ENCODE data around the gene DLG2.

The DLG2 gene

DNA sequence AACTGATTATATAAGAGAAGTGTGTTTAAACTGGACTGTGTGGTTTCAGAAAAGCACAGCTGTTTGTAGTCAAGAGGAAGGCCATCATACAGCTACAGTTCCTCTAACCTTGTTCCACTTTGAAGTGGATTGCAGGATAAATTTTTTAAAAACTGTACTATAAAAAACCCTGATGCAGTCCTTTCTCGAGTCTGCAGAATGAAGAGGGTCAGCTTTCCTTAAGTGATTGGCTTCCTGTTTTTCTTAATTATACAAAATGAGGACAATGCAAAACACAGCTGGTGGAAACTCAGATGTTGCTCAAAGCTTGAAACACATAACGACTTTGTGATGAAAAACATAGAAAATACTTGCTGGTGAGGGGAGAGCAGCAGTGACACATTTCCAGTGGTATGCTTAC is 1060.5 kb downstream of the DLG2 start:
- DNase-seq (ENCODE audit: low read depth in 3 of 3): no peak

DNA sequence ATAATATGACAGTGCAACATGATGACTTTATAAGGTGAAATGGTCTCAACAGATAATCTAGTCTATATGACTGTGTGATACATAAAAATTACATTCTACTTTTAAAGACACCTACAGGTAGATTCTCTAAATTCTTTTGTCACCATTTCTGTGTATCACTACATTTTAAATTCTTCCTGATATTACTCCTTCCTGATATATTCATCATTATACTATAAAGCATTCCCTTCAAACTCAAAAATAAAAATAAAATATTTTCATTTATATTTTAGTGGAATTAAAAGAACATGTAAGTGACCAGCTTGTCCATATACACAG is 1062.3 kb downstream of the DLG2 start:
- DNase-seq (ENCODE audit: low read depth in 3 of 3): no peak

DNA sequence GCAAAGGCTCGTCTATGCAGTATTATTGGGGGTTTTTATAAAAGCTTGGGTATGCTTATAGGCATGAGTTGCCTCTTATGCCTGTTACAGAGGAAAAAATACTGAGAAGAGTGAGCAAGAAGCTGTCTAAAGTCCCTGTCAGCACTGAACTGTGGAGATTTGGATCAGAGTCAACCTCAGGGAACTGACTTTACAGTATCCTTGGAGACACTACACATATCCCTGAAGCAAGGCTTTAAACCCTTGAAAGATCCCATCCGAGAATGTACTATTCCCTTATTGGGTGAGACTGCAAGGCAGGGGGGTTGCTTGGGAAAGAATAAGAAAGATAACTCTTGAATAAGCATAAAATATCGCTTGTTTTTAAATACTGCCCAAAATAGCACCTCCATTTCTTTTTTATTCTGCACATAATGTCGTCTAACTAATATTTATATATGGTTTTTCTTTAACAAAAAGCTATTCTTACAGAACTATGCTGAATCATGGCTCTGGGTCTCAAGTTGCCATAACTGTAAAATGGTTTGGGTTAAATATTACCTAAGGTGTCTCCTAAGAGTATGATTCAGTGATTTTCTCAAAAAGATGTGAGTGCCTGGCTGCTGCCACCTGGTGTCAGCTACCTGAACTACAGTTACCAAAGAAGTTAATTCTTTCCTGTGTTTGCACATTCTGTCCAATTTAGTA is 1062.8 kb downstream of the DLG2 start:
- DNase-seq (ENCODE audit: low read depth in 3 of 3): no peak

DNA sequence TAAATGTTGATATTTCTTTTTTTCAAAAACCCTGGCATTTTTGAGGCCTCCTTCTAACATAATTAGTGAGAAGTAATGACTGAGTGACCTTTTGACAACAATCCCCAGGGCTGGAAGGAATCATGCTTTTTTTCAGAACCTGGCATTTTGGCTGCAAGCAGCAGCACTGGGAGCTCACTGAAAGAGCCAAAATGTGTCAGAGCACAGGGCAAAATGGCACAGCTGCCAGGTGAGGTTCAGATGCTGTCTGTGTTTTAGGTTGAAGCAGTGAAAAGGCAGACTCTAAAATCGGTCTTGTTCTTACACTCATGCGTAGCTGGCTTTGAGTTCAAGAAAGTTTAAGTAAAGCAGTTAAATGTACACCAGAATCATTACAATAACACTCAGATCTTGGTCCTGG is 1063.8 kb downstream of the DLG2 start:
- no peak for DNase-seq (ENCODE audit: low read depth in 3 of 3)

DNA sequence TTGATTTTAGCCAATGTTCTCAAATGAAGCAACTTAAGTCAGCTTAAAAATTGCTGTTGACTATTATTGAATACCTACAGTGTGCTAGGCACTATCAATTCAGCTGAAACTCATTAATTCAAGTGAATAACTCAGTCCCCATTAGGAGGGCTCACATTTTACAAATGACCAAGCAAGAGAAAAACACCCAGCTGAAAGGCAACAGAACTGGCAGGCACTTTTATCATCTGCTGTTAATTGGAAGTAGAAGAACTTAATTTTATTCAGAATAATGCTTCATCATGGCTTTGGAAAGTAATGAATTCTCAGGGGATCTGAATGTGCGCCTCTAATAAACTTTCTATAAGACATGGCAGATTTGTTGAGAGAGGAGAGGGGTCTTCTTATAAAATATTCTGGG is 1066.9 kb downstream of the DLG2 start:
- DNase-seq (ENCODE audit: low read depth in 3 of 3): no peak

DNA sequence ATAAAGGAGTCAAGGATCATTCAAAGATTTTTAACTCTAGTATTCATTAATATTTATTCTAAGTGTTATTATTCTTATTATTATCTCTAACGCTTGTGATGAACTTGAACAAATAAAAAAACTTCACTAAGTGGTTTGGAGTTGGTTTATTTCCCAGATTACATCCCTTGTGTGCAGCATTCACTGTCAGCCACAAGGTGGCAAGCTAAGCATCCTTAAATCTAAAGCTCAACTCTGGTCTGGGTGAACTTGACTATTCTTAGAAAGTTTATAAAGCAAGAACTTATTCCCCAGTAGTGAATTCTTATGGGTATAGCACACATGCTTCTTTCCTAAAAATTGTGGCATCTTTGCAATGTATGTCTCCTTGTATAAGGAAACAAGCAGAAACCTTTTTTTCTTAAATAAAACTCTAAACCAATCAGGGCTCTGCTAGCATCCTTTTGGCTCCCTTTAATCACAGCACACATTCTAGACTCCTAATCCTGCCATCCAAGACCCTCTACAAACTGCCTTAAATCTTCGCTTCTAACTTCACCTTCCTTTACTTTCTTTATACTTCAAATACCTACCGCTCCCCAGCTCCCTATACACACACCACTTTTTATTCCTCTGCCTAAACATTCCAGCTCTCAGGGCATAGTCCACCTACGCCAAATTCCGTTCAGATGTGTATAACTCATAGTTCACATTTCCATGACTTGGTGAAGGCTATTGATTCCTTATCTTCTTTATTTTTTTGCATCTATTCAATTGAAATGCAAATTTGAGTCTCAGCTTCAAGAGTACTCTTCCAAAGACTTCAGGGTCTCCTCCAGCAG is 1068.8 kb downstream of the DLG2 start:
- no peak for DNase-seq (ENCODE audit: low read depth in 3 of 3)

DNA sequence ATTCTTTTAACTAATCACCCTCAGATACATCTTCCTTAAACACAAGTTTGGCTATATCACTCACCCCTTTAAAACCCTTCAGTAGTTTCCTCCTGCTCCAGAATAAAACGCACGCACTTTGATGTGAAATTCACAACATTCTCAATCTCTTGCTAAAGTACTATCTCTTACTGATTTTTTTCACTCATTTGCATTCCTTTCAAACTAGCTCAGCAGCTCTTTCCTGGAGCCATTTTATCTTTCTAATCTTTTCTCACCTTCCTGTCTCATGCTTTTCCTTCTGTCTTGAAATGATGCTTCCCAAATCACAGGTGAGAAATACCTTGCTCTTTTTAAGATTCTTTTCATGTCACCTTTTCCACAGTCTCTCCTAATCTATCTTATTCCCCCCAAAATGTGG is 1074.4 kb downstream of the DLG2 start:
- DNase-seq (ENCODE audit: low read depth in 3 of 3): no peak

DNA sequence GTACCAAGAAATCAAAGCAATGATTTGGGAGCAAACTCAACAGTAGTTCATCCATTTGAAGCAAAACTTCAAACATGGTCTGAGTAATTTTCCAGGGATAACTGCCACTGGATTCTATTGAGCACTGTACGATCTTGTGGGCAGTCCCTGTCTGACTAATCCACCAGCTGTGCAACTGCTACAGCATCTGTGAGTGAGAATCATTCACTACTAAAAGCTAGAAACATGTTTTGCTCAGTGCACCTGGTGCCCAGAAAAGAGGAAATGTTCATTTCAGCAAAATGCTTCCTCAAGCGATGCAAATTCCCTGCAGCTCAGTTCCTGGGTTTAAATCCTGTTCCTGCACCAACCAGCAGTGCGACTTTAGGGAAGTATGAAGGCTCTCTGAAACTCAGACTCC is 1077.9 kb downstream of the DLG2 start:
- DNase-seq (ENCODE audit: low read depth in 3 of 3): no peak

DNA sequence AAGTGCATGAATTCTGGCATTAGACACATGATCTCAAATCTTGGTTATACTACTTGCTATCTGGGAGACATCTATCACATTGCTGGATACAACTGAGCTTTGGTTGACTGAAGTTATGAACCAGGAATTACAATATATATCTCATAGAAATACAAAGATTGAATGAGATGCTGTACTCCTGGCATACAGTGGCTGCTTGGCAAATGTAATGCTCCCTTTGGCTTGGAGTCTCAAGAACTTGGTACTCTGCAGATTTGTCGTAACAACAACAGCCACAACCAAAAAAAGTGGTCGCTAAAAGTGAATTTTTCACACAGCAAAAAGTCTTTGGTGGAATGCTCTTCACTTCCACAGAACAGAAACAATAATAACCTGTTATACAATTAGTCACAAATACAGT is 1082.6 kb downstream of the DLG2 start:
- no peak for DNase-seq (ENCODE audit: low read depth in 3 of 3)

DNA sequence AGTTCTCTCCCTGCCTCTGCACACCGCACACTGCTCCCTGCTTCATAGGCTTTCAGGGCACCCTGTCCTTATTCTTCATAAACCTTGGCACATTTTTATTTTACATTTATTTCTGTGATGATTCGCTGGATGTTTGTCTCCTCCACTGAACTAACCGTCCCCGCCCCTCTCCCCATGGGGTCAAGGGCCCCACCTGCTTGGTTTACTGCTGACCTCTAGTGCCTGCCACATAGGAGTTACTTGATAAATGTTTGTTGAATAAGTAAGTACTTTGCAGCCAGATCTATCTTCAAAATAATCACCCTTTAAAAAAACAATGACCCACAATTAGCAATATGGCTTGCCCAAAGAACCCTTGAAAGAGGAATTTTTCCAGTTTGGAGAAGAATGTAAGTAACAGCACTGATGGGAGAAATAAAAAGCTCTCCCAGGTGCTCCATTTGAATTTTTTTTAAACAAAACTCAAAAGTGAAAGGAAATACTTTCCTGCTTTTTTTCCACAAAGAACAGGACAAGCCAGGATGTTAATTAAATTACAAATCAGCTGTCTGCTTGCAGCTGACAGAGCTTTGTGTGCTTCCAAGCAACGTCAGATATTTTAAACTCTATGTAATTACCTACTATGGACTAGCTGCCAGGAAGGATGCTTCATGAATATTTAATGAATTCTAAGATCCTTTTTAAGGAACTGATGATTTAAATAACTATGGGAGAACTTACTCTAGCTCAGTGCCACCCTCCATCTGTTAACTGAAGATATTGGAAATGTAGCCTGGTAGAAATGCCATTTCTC is 1083.6 kb downstream of the DLG2 start:
- no peak for DNase-seq (ENCODE audit: low read depth in 3 of 3)

DNA sequence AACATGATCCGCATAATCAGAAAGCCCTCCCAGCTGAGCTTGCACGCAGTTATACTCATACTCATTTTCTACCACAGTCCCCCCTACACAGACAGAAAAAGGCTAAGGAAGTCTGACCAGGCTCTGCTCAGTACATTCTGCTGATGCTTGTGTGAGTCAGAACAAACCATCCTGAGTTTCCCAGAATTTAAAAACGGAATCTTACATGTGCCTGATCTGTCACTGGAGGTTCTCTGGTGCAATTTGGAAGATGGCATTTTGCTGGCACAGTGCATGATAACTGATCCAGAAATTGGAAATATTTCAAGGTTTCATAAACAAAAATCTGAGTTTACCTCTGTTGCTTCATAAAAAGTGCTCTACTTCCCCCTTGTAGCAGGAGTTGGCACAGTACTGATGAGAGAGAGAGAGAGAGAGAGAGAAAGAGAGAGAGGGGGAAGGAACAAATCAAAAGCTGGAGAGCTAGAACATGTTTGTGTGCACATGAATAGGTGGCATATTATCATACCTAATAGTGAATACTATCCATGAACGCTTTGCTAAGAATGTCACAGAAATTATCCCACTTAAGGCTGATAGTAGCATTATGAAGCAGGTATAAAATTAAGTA is 1085.3 kb downstream of the DLG2 start:
- DNase-seq (ENCODE audit: low read depth in 3 of 3): no peak

DNA sequence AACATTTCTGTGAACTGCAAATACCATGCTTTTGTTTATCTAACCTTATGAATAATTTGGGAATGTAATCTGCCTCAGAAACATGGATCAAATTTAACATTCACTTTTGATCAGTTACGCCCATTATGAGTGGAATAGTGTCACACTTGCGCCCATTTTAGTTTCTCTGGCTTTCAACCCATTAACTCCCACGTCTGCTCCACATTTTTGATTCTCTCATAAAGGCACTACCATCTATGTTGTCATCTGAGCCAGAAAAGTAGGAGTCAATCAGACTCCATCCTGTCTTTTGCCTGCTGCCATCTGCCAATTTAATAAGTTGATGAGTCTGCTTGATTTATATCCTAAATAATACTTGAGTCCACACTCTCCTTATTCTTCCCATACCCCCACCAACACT is 1090.7 kb downstream of the DLG2 start:
- DNase-seq (ENCODE audit: low read depth in 3 of 3): no peak

DNA sequence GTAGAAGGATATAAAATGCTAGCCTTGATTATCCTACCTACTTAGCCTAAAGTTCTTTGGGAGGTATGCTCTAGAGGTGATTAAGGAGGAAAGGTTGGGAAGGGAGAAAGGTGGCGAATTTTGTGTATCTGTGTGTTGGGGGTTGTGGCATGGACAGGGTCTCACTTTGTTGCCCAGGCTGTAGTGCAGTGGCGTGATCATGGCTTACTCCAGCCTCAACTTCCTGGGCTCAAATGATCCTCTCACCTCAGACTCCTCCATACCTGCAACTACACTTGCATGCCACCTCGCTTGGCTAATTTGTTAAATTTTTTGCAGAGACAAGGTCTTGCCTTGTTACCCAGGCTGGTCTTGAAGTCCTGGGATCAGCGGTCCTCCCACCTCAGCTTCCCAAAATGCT is 1094.8 kb downstream of the DLG2 start:
- DNase-seq (ENCODE audit: low read depth in 3 of 3): no peak

DNA sequence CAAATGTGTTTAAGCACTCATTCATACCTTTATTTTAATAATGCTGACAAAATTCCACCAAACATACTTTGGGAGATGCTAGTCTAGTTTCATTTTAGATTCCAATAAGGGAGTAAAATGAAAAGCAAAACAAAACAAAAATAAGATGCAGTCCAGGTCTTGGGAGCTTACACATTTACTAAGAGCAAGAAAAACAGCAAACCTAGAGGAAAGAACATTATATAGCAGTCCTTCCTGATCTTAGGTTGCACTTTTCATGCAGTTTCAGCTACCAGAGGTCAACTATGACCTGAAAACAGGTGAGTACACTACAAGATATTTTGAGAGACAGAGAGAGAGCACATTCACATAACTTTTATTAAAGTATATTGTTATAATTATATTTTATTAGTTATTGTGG is 1100.9 kb downstream of the DLG2 start:
- DNase-seq (ENCODE audit: low read depth in 3 of 3): no peak

DNA sequence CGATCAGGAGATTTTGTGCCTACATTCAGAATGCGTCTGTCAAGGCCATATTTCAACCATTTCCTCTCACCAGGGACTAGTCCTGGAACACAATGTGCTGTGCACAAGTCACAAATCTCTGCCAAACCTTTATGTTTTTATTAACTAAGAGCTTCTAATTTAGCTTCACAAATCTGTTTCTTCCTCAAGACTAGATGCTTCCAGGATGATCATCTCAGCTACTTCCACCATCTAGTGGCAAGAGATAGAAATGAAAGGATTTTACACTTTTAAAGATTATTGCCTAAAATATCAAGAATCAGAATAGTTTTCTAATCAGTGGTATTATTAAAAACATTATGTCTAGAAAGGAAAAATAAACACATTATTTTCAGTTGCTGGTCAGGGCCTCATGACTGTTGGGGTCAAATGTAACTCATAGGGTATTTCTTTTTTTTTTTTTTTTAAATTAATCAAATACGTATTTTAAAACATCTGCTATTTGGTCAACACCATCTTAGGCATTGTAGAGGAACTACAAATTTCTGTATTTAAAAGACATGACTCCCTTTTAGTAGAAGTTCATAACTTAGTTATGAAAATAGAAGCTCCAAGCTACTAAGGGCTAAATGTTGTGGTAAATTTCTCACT is 1102.6 kb downstream of the DLG2 start:
- no peak for DNase-seq (ENCODE audit: low read depth in 3 of 3)

DNA sequence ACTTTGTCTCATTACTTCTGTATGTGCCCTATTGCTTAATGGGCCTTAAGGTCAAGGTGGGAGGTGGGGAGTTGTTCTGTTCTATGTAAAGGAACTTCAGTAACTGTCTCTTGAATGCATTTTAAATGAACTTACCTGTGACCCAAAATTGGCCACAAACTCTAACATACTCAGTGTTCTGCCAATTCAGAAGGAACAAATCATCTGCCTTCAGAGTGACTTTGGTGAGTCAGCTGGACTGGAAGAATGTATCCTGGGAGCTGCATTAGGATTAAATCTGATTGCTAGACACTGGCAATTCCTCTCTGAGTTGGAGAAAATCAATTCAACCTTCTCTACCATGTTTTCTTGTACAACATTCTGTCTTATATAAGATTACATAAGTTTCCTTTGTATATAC is 1104.8 kb downstream of the DLG2 start:
- DNase-seq (ENCODE audit: low read depth in 3 of 3): no peak

DNA sequence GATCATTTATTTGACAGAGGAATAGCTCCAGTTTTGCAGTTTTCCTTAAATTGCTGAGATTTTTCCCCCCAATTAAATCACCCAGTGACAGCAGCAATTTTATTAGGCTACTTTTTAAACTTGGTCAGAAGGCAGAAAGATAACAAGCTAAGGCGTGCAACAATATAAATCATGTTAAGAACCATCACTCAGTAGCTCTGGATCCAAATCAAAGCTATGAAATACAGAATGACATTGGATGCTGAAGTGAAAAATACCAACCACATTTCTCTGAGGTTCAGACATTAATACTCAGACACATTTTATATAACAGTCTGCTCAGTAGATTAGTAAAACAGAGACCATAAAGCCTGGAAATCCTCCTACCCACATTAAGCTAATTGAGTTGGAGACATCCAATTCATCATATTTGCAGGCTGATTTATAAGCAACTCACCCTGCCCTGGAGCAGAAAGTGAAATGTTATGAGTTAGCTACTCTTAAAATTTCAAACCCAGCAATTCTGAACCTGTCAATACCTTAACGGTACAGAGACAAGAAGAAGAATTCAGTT is 1108.4 kb downstream of the DLG2 start:
- no peak for DNase-seq (ENCODE audit: low read depth in 3 of 3)

DNA sequence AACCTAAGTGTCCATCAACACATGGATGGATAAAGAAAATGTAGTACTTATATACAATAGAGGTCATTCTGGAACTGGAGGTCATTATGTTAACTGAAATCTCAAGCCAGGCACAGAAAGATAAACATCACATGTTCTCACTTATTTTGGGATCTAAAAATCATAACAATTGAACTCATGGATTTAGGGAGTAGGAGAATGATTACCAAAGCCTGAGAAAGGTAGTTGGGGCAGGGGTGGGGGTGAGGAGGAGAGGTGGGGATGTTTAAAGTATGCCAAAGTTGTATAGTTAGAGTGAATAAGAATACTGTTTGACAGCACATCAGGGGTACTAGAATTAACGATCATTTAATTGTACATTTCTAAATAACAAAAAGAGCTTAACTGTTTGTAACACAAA is 1112.7 kb downstream of the DLG2 start:
- DNase-seq (ENCODE audit: low read depth in 3 of 3): no peak

DNA sequence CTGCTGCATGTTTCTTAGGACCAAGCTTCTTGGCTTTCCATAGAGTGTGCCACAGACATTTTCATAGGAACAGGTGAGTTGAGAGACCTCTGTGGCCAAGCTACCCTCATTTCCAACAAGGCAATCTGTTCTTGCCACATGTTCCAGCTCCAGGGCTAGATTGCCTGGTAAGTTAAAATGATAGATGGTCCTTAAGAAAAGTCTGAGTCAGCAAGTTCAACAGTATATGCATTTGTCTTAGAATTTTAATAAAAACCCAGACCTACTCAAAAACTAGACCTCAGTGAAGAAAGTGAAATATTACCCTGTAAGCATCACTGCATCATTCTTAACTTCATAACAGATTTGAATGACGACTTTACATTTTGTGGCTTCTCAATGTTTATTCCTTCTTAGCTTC is 1123.6 kb downstream of the DLG2 start:
- no peak for DNase-seq (ENCODE audit: low read depth in 3 of 3)

DNA sequence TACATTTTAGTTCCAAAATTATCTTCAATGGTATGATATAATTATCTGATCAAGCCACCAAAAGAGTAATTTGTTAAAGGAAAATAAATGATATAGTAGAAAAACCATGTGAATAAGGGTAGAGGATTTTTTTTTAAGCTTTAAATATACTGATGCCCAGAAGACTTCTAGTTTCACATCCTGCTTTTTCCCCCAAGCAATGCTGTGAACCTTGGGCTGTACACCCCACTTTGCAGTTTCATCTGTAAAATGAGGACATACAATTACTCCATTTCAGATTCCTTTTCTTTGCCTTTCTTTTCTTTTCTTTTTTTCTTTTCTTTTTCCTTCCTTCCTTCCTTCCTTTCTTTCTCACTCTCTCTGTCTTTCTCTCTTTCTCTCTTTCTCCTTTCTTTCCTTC is 1125.4 kb downstream of the DLG2 start:
- no peak for DNase-seq (ENCODE audit: low read depth in 3 of 3)

DNA sequence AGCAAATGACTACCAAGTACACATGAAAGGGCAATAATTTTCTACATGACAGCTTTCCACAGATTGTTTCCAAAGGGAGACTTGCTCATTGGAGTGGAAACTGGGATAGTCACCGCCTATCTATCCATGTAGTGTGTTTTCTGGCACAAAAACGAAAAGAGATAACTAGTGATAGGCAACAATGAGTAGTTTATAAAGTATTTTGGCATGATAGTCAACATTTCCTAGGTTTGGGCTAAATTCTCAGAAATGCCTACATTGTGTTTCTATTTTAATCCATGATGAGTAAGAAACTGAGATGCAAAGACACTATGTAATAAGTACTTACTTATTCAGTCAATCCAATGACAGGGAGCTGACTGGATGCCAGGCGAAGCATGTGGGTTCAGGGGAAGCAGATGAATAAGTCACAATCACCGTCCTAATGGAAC is 1129.1 kb downstream of the DLG2 start:
- DNase-seq (ENCODE audit: low read depth in 3 of 3): no peak

DNA sequence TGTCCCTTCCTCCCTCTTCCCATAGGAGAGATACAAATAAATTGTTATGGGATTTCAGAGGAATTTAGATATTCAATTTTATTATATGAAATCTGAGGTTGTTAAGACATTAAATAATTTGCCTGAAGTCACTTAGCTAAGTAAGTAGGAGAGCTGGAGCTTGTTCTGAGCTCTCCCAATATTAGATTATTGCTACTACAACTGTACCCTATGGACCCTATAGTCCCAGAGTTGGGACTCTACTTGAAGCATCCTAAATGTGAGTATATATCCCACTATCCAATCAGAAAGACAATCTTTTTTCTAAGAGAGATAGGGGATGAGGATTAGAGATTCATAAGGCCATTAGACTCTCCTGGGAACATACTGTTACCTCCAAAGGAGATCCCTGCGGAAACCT is 1130.0 kb downstream of the DLG2 start:
- no peak for DNase-seq (ENCODE audit: low read depth in 3 of 3)
